Erythroblast (primary cell): ENCODE results near the gene HOXB4.

Experiments used
- GATA1 ChIP-seq: IDR thresholded peaks from 2 replicates; pipeline ENCODE4 v1.6.1; 2011; ENCODE audit warnings: low read depth, mild to moderate bottlenecking, control low read depth, low read length, moderate library complexity
- POLR2A ChIP-seq: IDR thresholded peaks from 2 replicates; pipeline ENCODE4 v1.6.1; 2011; ENCODE audit warnings: mild to moderate bottlenecking, low read length

DNA sequence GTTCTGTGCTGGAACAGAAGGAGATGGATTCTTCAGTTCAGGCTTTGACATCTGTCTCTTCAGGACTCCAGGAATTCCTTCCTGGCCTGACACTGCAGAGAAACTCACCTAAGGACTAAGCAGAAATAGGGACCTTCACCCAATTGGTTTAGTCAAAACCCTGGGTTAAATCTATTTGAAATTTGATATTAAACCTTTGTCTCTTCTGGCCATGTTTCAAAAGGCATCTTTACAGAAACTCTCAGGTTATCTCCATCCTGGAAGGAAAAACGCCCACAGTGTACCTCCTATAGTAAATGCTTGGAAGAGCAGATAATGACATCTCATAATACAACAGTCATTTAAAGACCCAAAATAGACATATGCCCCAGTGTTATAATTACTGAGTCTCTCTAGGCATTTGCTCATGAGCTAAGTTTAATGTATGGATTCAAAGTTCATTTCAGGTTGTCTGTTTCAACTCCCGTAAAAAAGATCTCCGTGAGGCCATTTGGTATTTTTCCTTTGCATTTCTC lies 5.6 kb upstream of the HOXB4 start:
- no peak for TF ChIP-seq POLR2A
- no peak for TF ChIP-seq GATA1
